Upper lobe of left lung (tissue), 4 donors: Measurements from ENCODE around the gene TAB3.

Experiments
- CTCF ChIP-seq, 6 experiments: fragments of 450-650 bp in 4 of 6; fragments of 200-600 bp in 2 of 6; sonication (generic) in 2 of 6; IDR thresholded peaks; one replicate each; pipeline ENCODE4 v1.5.1; 2016 to 2019; ENCODE audit warnings: antibody characterized with exemption in 6 of 6
- EP300 ChIP-seq, 4 donors: sonication (generic); formaldehyde crosslinking; IDR thresholded peaks; one replicate each; pipeline ENCODE4 v1.5.1; 2017; ENCODE audit warnings: antibody characterized with exemption in 4 of 4, control low read depth in 2 of 4
- POLR2A ChIP-seq, 4 donors: fragments of 450-650 bp; IDR thresholded peaks; one replicate each; pipeline ENCODE4 v1.5.1; 2016 to 2017; ENCODE audit warnings: antibody characterized with exemption in 4 of 4, mild to moderate bottlenecking in 2 of 4

GRCh38 chrX:30787012-30787411 is 102.0 kb downstream of the TAB3 start:
- TF ChIP-seq CTCF (IDR thresholded peaks at IDR 0.05) (no peak), EP300 (IDR thresholded peaks at IDR 0.05) (no peak), POLR2A (IDR thresholded peaks at IDR 0.05) (no peak)
